Left ventricle myocardium inferior (tissue), 1 donor: ENCODE measurements around the gene PRR22. TPM values are rescaled to one million over a fixed set of nuclear protein-coding genes. Genes with fewer than 3 reads are reported as not detected.

Experiments used
- DNase-seq: peaks from one replicate; pipeline ENCODE4 v3.0.0-alpha.2; 2020
- H3K27ac ChIP-seq: fragments of 200-600 bp; replicated peaks from 2 replicates; pipeline ENCODE4 v1.8.0; 2021
- H3K27me3 ChIP-seq: fragments of 200-600 bp; 2 replicates; pipeline ENCODE4 v1.8.0; 2021; ENCODE audit warnings: low read depth
- H3K36me3 ChIP-seq: fragments of 200-600 bp; 2 replicates; pipeline ENCODE4 v1.8.0; 2021
- H3K4me1 ChIP-seq: fragments of 200-600 bp; 2 replicates; pipeline ENCODE4 v1.8.0; 2021
- H3K4me3 ChIP-seq: fragments of 200-600 bp; 2 replicates; pipeline ENCODE4 v1.8.0; 2021; ENCODE audit warnings: mild to moderate bottlenecking, moderate library complexity
- H3K9me3 ChIP-seq: fragments of 200-600 bp; replicated peaks from 2 replicates; pipeline ENCODE4 v1.8.0; 2021
- CTCF ChIP-seq: fragments of 200-600 bp; IDR thresholded peaks from 2 replicates; pipeline ENCODE4 v1.8.0; 2021; ENCODE audit warnings: antibody characterized with exemption, mild to moderate bottlenecking, borderline replicate concordance
- intact Hi-C: fragments of 100-400 bp; cut with micrococcal nuclease; formaldehyde crosslinking; loops from one replicate; pipeline ENCODE4 v1.11.0; 2022
- total RNA-seq: library from RNA; stranded (reverse); fragmentation: NEBNext Ultra II Directional; extraction: Animal tissue kit (Norgen Biotek cat#: 25700); gene quantifications from one replicate; pipeline ENCODE4 v1.2.1, GENCODE V29; 2021
- donor health status: DM: no; HTN: yes; CAD: no; lungs with severe emphysema.

The PRR22 gene
- total RNA-seq, 1 donor from 2014 or later: 1.1 TPM

GRCh38 chr19:5805462-5806132 is 21.1 kb upstream of the PRR22 start:
- Histone ChIP-seq H3K36me3 (no peaks in the 10 kb centered on the region), H3K4me3 (peak overlapping the region; percentile 65), H3K27me3 (peaks cover 50% of the 10 kb centered on the region), H3K4me1 (peaks cover 18% of the 10 kb centered on the region), H3K9me3 (no peaks in the 10 kb centered on the region), H3K27ac (peak overlapping the region; percentile 84)
- DNase-seq: peak; percentile 61
- peak; percentile 75 for TF ChIP-seq CTCF
- intact Hi-C loops: no loop called here

DNA sequence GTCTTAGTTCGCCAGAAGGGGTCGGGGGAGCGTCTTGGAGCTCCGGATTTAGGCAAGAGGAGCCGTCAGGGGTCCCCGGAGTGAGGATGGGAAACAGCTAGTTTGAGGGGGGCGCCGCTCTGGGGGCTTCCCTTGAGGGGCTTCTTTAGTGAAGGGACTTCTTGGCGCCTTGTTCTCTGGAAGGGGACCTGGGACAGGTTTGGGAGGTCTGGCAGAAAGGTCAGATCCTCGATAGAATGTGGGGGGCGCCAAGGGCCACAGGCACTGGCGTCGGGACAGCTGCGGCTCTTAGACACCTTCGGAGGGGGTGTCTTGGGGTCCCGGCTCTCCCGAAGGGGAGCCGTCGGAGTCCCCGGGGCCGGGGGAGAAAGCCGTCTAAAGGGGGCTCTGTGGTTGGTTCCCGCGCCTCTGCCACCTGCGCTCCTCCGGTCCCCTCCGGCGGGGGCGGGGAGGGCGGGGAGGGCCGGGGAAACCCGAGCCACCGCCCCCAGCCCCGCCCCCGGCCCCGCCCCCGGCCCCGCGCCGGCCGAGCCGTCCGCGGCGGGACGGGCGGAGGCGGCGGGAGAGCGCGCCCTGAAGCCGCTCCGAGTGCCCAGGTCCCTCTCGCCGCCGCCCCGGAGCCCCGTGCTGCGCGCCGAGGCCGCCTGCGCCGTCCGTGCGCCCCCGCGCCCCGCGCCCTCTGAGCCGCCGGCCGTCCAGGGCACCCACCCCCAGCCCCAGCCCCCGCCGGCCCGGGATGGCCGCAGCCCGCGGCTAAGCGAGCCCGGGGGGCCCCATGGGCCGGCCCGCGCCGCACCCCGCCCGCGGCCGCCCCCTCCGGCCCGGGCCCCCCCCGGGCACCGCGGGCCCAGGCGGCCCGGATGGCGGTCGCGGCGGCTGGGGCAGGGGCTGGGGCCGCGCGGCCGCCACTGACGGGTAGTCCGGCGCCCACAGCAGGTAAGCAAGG is 20.2 kb upstream of the PRR22 start, which contains the start of gene NRTN:
Gene NRTN, plus strand, starts transcription at position 552 of the 946 bp plus-strand sequence. CDS start 19,099 bp downstream, outside the sequence.
- Histone ChIP-seq H3K4me3 (peak within 1 kb of the TSS; percentile 65), H3K36me3 (no peaks in the 10 kb centered on the region), H3K27ac (peak within 1 kb of the TSS; percentile 84), H3K9me3 (no peaks in the 10 kb centered on the region), H3K27me3 (peaks cover 58% of the 10 kb centered on the region), H3K4me1 (peaks cover 20% of the 10 kb centered on the region)
- TF ChIP-seq CTCF: no peak
- intact Hi-C loops: no loop called here
- no peak for DNase-seq

DNA sequence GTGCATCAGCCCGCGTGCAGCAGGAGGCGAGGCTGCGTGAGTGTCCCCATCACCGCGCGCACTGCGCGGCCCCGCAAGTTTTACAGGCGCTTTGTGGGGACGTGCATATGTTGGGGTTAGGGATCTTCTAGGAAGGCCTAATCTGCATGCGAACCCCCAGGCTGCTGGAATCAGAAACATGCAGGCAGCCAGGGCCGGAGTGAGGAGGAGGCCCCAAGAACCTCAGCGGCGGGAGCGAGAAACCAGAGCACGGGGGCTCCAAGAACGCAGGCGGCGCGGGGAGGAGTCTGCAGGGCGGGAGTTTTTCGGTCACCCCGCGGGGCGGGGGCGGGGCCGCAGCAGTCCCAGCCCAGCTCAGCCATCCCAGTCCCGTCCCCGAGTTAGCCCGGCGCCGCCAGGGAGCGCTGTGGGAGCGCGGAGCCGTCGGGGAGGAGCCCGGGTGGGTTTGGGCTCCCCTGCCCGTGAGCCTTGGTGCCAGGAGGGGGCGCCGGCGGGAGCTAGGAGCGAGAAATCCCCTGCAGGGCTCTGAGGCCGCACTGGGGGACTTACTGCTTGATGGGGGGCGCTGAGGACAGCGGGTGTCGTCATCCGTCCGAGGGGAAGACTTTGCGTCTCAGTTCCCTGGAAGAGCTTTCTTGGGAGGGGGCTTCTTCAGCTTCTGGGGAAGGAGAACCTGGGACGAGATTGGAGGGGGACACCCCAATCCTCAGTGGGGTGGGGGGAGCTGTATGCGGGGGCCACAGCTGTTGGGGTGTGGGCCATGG is 19.4 kb upstream of the PRR22 start:
- peak; percentile 87 for TF ChIP-seq CTCF
- intact Hi-C loops: no loop called here
- peak overlapping the region; percentile 65 for H3K4me3 ChIP-seq
- H3K36me3 ChIP-seq: no peaks in the 10 kb centered on the region
- peaks cover 66% of the 10 kb centered on the region for H3K27me3 ChIP-seq
- H3K4me1 ChIP-seq: peaks cover 29% of the 10 kb centered on the region
- H3K9me3 ChIP-seq: no peaks in the 10 kb centered on the region
- no peak overlapping the region for H3K27ac ChIP-seq
- DNase-seq: peak; percentile 83

- intact Hi-C loops: no loop called here
- H3K9me3 ChIP-seq: no peaks in the 10 kb centered on the region
- no peaks in the 10 kb centered on the region for H3K36me3 ChIP-seq
- H3K27ac ChIP-seq: no peak overlapping the region
- H3K4me3 ChIP-seq: peak overlapping the region; percentile 65
- no peak for DNase-seq
- TF ChIP-seq CTCF: no peak
- peaks cover 72% of the 10 kb centered on the region for H3K27me3 ChIP-seq
- peaks cover 34% of the 10 kb centered on the region for H3K4me1 ChIP-seq
Observed at GRCh38 chr19:5803441-5803751, 18.9 kb upstream of the PRR22 start.

DNA sequence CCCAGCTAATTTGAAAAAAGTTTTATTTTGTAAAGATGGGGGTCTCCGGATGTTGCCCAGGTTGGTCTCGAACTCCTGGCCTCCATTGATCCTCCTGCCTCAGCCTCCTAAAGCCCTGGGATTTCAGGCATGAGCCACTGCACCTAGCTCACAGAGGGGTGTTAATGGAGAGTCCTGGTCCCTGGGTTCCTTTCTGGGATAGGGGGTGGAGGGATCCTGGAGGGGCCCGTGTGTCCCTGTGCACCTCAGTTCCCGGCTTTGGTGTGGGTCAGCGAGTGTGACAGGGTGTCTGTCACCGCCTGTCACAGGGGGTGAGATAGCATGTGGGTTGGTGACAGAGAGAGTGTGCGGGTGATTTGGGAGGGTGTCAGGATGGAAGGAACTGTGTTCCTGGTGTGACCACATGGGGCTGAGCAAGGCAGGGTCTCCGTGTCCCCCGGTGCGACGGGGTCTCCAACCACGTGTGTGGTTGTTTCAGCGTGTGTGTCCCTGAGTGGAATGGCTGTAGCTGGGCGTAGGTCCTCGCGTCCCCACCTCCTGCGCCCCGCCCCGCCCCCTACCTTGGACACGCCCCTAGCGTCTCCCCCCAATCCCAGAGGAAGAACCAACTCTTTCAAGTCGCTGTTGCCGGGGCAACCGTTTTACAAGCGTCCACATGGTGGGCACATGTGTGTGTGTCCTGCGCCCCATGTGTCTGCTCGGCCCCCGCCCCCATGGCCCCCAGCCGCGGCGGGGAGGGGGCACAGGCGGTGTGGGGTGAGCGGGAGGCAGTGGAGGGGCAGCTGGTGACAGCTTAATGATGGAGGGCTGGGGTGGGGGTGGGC is 17.5 kb upstream of the PRR22 start:
- H3K4me1 ChIP-seq: peaks cover 35% of the 10 kb centered on the region
- DNase-seq: no peak

More for the DNA sequence above, 17.5 kb upstream of the PRR22 start:
- H3K9me3 ChIP-seq: no peaks in the 10 kb centered on the region
- H3K27me3 ChIP-seq: peaks cover 78% of the 10 kb centered on the region
- H3K36me3 ChIP-seq: no peaks in the 10 kb centered on the region
- no peak overlapping the region for H3K27ac ChIP-seq
- intact Hi-C loops: no loop called here
- no peak for TF ChIP-seq CTCF
- no peak overlapping the region for H3K4me3 ChIP-seq
